ENCODE results near the gene MLN. TPM values are rescaled to one million over a fixed set of nuclear protein-coding genes. Genes with fewer than 3 reads are reported as not detected.

Gene MLN
- polyA plus RNA-seq, 1 of the 3 experiments (the other 2 are of a cell fraction) = not detected

GRCh38 chr6:33766921-33767907, 36.6 kb downstream of the MLN start:
- Histone ChIP-seq H3K9me2 (no peaks in the 10 kb centered on the region), H3K27ac (ENCODE audit: low read depth in 2 of 2, low read length in 1 of 2) (no peak overlapping the region), H3F3A (replicated peaks; ENCODE audit: insufficient read depth) (peaks cover 17% of the 10 kb centered on the region), H3K9me3 (no peaks in the 10 kb centered on the region), H3K4me2 (no peak overlapping the region), H3K36me3 (replicated peaks in 1 of 2; ENCODE audit: control insufficient read depth in 1 of 2, insufficient read depth in 2 of 2, low read length in 1 of 2) (peaks cover 1 to 2% of the 10 kb centered on the region in 2 experiments), H4K20me1 (ENCODE audit: insufficient read depth) (no peaks in the 10 kb centered on the region; the same call in 1 of the 2 replicates), H3K9ac (no peak overlapping the region), H3K4me1 (ENCODE audit: control insufficient read depth in 1 of 2, insufficient read depth in 2 of 2, low read depth in 1 of 2, low read length in 1 of 2) (peaks cover 26 to 34% of the 10 kb centered on the region in 2 experiments; a peak in 3 of 4 replicates), H3K79me2 (ENCODE audit: insufficient read depth) (no peaks in the 10 kb centered on the region), H3K27me3 (ENCODE audit: insufficient read depth) (no peaks in the 10 kb centered on the region), H3K4me3 (ENCODE audit: low read depth in 2 of 2, low read length in 1 of 2) (no peak overlapping the region), H2AFZ (ENCODE audit: low read depth) (no peak overlapping the region)
- 58% methylated on average over 11 of the region's 11 CpGs for WGBS (ENCODE audit: low lambda C conversion rate)
- CTCF ChIA-PET = interaction anchor here (0.6 to 14.7 kb wide), 27 partner anchors 8 to 399 kb away, joined by 3 to 204 read pairs (median 4); partner anchors contain the start of genes IP6K3, LEMD2 and UQCC2
- TF ChIP-seq NFIC (IDR thresholded peaks at IDR 0.05; ENCODE audit: borderline replicate concordance) = no peak
- no peak for TF ChIP-seq TEAD4 (IDR thresholded peaks at IDR 0.05; ENCODE audit: borderline replicate concordance, insufficient read depth)
- no peak for TF ChIP-seq USF1 (IDR thresholded peaks at IDR 0.05; ENCODE audit: borderline replicate concordance, low read depth)
- no peak for TF ChIP-seq JUND (IDR thresholded peaks at IDR 0.05)
- TF ChIP-seq, protein P1, sequence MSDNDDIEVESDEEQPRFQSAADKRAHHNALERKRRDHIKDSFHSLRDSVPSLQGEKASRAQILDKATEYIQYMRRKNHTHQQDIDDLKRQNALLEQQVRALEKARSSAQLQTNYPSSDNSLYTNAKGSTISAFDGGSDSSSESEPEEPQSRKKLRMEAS (IDR thresholded peaks at IDR 0.05; ENCODE audit: low read depth) = no peak
- TF ChIP-seq POLR2AphosphoS5 (IDR thresholded peaks at IDR 0.05; ENCODE audit: low read depth, low read length) = no peak
- TF ChIP-seq NRF1 (IDR thresholded peaks at IDR 0.05; ENCODE audit: low read depth, low read length) = no peak
- TF ChIP-seq RAD21 (IDR thresholded peaks at IDR 0.05; ENCODE audit: low read length) = no peak
- TF ChIP-seq, protein P2, sequence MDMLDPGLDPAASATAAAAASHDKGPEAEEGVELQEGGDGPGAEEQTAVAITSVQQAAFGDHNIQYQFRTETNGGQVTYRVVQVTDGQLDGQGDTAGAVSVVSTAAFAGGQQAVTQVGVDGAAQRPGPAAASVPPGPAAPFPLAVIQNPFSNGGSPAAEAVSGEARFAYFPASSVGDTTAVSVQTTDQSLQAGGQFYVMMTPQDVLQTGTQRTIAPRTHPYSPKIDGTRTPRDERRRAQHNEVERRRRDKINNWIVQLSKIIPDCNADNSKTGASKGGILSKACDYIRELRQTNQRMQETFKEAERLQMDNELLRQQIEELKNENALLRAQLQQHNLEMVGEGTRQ (IDR thresholded peaks at IDR 0.05; ENCODE audit: borderline replicate concordance, low read depth, low read length) = no peak
- TF ChIP-seq TAF1 (IDR thresholded peaks at IDR 0.05; ENCODE audit: borderline replicate concordance, low read depth, low read length) = no peak
- TF ChIP-seq FOSL2 (IDR thresholded peaks at IDR 0.05; ENCODE audit: borderline replicate concordance, low read depth) = no peak
- no peak for TF ChIP-seq EZH2phosphoT487 (IDR thresholded peaks at IDR 0.05; ENCODE audit: borderline replicate concordance, low read depth)
- no peak for TF ChIP-seq GATA2 (CRISPR knock-in tag; IDR thresholded peaks at IDR 0.05)
- TF ChIP-seq TCF12 (IDR thresholded peaks at IDR 0.05) = no peak
- TF ChIP-seq, protein P3, sequence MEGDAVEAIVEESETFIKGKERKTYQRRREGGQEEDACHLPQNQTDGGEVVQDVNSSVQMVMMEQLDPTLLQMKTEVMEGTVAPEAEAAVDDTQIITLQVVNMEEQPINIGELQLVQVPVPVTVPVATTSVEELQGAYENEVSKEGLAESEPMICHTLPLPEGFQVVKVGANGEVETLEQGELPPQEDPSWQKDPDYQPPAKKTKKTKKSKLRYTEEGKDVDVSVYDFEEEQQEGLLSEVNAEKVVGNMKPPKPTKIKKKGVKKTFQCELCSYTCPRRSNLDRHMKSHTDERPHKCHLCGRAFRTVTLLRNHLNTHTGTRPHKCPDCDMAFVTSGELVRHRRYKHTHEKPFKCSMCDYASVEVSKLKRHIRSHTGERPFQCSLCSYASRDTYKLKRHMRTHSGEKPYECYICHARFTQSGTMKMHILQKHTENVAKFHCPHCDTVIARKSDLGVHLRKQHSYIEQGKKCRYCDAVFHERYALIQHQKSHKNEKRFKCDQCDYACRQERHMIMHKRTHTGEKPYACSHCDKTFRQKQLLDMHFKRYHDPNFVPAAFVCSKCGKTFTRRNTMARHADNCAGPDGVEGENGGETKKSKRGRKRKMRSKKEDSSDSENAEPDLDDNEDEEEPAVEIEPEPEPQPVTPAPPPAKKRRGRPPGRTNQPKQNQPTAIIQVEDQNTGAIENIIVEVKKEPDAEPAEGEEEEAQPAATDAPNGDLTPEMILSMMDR (IDR thresholded peaks at IDR 0.05) = no peak
- no peak for TF ChIP-seq YY1 (IDR thresholded peaks at IDR 0.05; ENCODE audit: low read depth)
- no peak for TF ChIP-seq FOXM1 (IDR thresholded peaks at IDR 0.05; ENCODE audit: low read depth)
- TF ChIP-seq EP300 (IDR thresholded peaks at IDR 0.05; ENCODE audit: borderline replicate concordance in 1 of 2, low read depth in 1 of 2, low read length in 1 of 2) = no peak
- TF ChIP-seq SIN3A (IDR thresholded peaks at IDR 0.05; ENCODE audit: borderline replicate concordance, low read depth, low read length) = no peak
- POLR2A ChIA-PET = interaction anchor here (0.8 kb wide), 1 partner anchor 258 kb away, joined by 3 read pairs; no protein-coding TSS in a partner anchor
- DNase-seq = no peak

All from SK-N-SH (cell line).